Thyroid gland (tissue), 4 donors: Measurements from ENCODE around the gene ENTPD6.

ENCODE experiments used
- CTCF ChIP-seq, 6 experiments: fragments of 200-600 bp in 3 of 6; fragments of 450-650 bp in 3 of 6; sonication (generic) in 3 of 6; IDR thresholded peaks; one replicate each; pipeline ENCODE4 v1.5.1; 2016 to 2019; ENCODE audit warnings: antibody characterized with exemption in 6 of 6, mild to moderate bottlenecking in 2 of 6, inconsistent platforms in 1 of 6, moderate library complexity in 1 of 6
- POLR2A ChIP-seq, 2 donors: fragments of 450-650 bp; IDR thresholded peaks; one replicate each; pipeline ENCODE4 v1.6.1; 2017; ENCODE audit warnings: antibody characterized with exemption in 2 of 2, mild to moderate bottlenecking in 2 of 2, moderate library complexity in 1 of 2

GRCh38 chr20:25247518-25247955 is 52.0 kb downstream of the ENTPD6 start:
- TF ChIP-seq CTCF (IDR thresholded peaks at IDR 0.05) = no peak
- peak in 1 of 2 donors; percentile 60 for TF ChIP-seq POLR2A (IDR thresholded peaks at IDR 0.05)
